Ovary (tissue), 9 donors: ENCODE results near the gene GPR137. TPM values are rescaled to one million over a fixed set of nuclear protein-coding genes. Genes with fewer than 3 reads are reported as not detected.

Experiments used
- DNase-seq, 5 donors: peaks; one replicate each; pipeline ENCODE4 v3.0.0-alpha.2; 2019 to 2020
- H3K27ac ChIP-seq, 2 donors: fragments of 200-600 bp; one replicate each; pipeline versions ENCODE4 v1.5.1 to v1.8.0; 2019 to 2022
- H3K27me3 ChIP-seq: fragments of 200-600 bp; one replicate; pipeline ENCODE4 v1.8.0; 2022
- H3K36me3 ChIP-seq: fragments of 200-600 bp; sonication (generic); one replicate; pipeline ENCODE4 v1.5.1; 2019
- H3K4me1 ChIP-seq: one replicate; pipeline ENCODE4 v1.8.1; 2013; ENCODE audit warnings: mild to moderate bottlenecking, moderate library complexity; ENCODE audit not compliant: insufficient read depth
- H3K4me3 ChIP-seq: fragments of 200-600 bp; sonication (generic); one replicate; pipeline ENCODE4 v1.5.1; 2017
- H3K9me3 ChIP-seq, 2 donors: fragments of 200-600 bp in 1 of 2; sonication (generic) in 1 of 2; one replicate each; pipeline versions ENCODE4 v1.5.1 to v1.8.1; 2013 to 2019; ENCODE audit warnings: mild to moderate bottlenecking in 1 of 2, moderate library complexity in 1 of 2
- EP300 ChIP-seq: sonication (generic); formaldehyde crosslinking; IDR thresholded peaks from one replicate; pipeline ENCODE4 v1.6.1; 2017; ENCODE audit warnings: antibody characterized with exemption
- POLR2A ChIP-seq: fragments of 450-650 bp; IDR thresholded peaks from one replicate; pipeline ENCODE4 v1.6.1; 2017; ENCODE audit warnings: antibody characterized with exemption, mild to moderate bottlenecking, moderate library complexity
- WGBS, 3 donors: extraction: QIAGEN DNeasy Blood & Tissue Kit in 1 of 3; methylation state at CpG; one replicate each; pipeline versions ENCODE4 v1.1.5 to v1.1.7; 2013 to 2017; 5-methylcytosine and 5-hydroxymethylcytosine counted together
- intact Hi-C, 4 donors: fragments of 100-400 bp; cut with DNase I; formaldehyde crosslinking; loops; one replicate each; pipeline versions ENCODE4 v1.11.0 to v1.15.1; 2022 to 2023
- polyA plus RNA-seq, 2 donors: library from polyadenylated mRNA; stranded (reverse); fragments of 200-250 nt in 1 of 2; fragments of 350-450 nt in 1 of 2; fragmentation: Illumina TruSeq in 1 of 2; extraction: RNeasy Lipid Tissue Mini Kit (QIAGEN cat#74804) in 1 of 2; gene quantifications; one replicate each; pipeline ENCODE4 v1.2.3, GENCODE V29; 2013 to 2014
- total RNA-seq, 7 donors: library from RNA; depleted of rRNA in 2 of 7; stranded (reverse); fragments of >200 nt in 2 of 7; fragmentation: NEBNext Ultra II Directional in 3 of 7; extraction: Animal tissue kit (Norgen Biotek cat#: 25700) in 3 of 7; gene quantifications; one replicate each; pipeline versions ENCODE4 v1.1.0 to v1.2.4, GENCODE V29; 2016 to 2023
- TF ChIP-seq, protein P1 (sequence below), 3 donors: fragments of 450-650 bp in 2 of 3; fragments of 200-600 bp in 1 of 3; IDR thresholded peaks; one replicate each; pipeline versions ENCODE4 v1.5.1 to v1.8.0; 2016 to 2022; ENCODE audit warnings: antibody characterized with exemption in 3 of 3, mild to moderate bottlenecking in 1 of 3
- donor health status: DM: no; HTN: no; CAD: no; lungs with moderate emphysema.
- donor health status: DM: no; HTN: no; CAD: no.
- donor health status: Bipolar disorder and iron deficiency.
- donor health status: DM: yes; HTN: yes; CAD: no.
- donor health status: DM: no; HTN: no; CAD: no.
- donor health status: DM: yes; HTN: yes; CAD: no.

GPR137 gene
- total and polyA plus RNA-seq, 9 donors, result 3.1 to 30.9 (median 23.2) TPM

DNA sequence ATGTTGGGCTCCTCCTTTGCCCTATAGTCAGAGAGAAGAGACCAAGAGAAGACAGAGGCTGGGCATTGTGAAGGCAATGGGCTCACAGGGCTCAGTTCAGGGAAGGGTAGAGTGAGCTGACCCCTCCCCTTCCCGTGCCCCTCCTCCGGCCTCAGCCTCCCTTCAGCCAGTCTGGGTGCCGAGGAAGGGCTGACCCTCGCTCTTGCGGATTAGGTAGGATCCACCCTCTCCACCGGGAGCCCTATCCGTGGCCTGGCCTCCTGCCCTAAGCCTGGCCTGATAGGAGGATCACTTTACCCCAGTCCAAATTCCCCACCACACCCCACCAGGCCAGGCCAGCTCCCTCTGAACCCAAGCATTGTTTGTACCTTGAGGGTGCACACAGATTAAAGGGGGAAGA is 37.1 kb upstream of the GPR137 start:
- no peaks in the 10 kb centered on the region for H3K9me3 ChIP-seq
- DNase-seq, result no peak
- intact Hi-C loops, result no loop called here

DNA sequence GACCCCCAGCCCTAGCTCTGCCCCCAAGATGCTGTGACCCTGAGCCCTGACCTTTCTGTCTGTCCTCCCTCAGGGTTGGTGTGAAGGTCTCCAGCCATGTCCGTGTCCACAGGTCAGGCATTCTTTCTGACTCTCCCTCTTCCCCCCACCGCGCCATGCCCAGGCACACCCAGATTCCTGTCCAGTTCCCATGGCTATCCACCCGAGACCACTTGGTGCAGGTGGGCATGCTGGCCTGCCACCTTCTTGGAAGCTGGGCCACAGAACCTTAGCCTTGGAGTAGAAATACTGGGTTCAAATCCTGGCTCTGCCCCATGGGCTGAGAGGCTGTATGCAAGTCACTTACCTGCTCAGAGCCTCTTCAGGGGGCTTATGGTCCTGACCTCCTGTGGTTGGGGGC is 36.6 kb upstream of the GPR137 start:
- WGBS, 3 donors, result 92 to 95% (median 94%) methylated on average over 4 of the region's 4 CpGs
- Histone ChIP-seq H3K36me3 (no peaks in the 10 kb centered on the region), H3K4me3 (no peak overlapping the region), H3K27ac (no peak overlapping the region), H3K4me1 (peaks cover 15% of the 10 kb centered on the region), H3K9me3 (no peaks in the 10 kb centered on the region), H3K27me3 (no peaks in the 10 kb centered on the region)
- intact Hi-C loops, result no loop called here
- TF ChIP-seq POLR2A, result no peak
- no peak for DNase-seq

More for the DNA sequence above, 37.1 kb upstream of the GPR137 start:
- TF ChIP-seq POLR2A (no peak), EP300 (no peak)
- TF ChIP-seq, protein P1, sequence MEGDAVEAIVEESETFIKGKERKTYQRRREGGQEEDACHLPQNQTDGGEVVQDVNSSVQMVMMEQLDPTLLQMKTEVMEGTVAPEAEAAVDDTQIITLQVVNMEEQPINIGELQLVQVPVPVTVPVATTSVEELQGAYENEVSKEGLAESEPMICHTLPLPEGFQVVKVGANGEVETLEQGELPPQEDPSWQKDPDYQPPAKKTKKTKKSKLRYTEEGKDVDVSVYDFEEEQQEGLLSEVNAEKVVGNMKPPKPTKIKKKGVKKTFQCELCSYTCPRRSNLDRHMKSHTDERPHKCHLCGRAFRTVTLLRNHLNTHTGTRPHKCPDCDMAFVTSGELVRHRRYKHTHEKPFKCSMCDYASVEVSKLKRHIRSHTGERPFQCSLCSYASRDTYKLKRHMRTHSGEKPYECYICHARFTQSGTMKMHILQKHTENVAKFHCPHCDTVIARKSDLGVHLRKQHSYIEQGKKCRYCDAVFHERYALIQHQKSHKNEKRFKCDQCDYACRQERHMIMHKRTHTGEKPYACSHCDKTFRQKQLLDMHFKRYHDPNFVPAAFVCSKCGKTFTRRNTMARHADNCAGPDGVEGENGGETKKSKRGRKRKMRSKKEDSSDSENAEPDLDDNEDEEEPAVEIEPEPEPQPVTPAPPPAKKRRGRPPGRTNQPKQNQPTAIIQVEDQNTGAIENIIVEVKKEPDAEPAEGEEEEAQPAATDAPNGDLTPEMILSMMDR (IDR thresholded peaks at IDR 0.05), result no peak
- WGBS, 3 donors, result 74 to 91% (median 83%) methylated on average over 5 to 7 of the region's 7 CpGs
- Histone ChIP-seq H3K4me1 (peaks cover 15% of the 10 kb centered on the region), H3K4me3 (no peak overlapping the region), H3K27ac (no peak overlapping the region), H3K36me3 (no peaks in the 10 kb centered on the region), H3K27me3 (no peaks in the 10 kb centered on the region)

DNA sequence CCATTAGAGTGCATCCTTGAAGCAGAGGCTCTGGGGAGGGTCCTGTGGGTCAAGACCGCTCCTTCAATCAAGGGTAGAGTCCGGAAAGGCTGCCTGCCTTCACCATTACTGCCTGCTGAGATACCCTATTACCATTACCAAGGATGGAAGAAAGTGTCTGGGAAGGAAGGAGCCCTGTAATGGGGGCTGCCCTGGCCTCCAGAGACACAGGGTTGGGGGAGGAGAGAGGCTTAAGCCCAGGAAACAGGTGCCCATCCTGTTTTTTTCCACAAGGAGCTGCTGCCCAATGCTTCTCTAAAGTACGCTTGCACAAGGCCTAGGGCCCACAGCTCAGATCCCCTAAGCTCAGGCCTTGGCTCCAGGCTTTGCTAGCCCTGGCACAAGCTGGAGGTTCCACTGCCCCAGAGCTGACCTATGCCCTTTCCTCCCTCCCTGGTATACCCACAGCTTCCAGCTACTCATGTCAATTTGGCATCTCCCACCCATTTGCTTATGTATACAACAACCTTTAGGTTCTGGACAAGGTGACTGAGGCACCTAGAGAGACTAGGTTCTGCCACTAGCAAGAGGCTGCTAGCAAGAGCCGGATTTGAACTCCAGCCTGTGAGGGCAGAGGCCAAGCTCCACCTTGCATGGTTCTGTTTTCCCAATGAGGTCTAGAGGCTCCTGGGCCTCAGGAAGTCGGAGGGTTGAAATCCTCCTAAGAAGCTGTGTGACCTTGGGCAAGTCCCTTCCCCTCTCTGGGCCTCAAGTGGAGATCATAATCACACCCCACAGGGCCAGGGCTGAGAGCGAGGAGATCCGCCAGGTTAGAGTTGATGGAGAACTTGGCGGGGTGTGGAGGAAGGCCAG is 35.9 kb upstream of the GPR137 start:
- TF ChIP-seq, protein P1 (IDR thresholded peaks at IDR 0.05), result no peak
- TF ChIP-seq EP300, result no peak
- no peak for TF ChIP-seq POLR2A
- Histone ChIP-seq H3K9me3 (no peaks in the 10 kb centered on the region), H3K27me3 (no peaks in the 10 kb centered on the region), H3K4me3 (no peak overlapping the region), H3K4me1 (peaks cover 15% of the 10 kb centered on the region), H3K36me3 (no peaks in the 10 kb centered on the region), H3K27ac (no peak overlapping the region)
- intact Hi-C loops, result loop anchor here in 1 of 4 donors (5.0 kb wide), 1 partner anchor 47 kb away; no protein-coding TSS in a partner anchor
- WGBS, 3 donors, result 84 to 86% (median 85%) methylated on average over 8 of the region's 8 CpGs
- DNase-seq, result no peak

DNA sequence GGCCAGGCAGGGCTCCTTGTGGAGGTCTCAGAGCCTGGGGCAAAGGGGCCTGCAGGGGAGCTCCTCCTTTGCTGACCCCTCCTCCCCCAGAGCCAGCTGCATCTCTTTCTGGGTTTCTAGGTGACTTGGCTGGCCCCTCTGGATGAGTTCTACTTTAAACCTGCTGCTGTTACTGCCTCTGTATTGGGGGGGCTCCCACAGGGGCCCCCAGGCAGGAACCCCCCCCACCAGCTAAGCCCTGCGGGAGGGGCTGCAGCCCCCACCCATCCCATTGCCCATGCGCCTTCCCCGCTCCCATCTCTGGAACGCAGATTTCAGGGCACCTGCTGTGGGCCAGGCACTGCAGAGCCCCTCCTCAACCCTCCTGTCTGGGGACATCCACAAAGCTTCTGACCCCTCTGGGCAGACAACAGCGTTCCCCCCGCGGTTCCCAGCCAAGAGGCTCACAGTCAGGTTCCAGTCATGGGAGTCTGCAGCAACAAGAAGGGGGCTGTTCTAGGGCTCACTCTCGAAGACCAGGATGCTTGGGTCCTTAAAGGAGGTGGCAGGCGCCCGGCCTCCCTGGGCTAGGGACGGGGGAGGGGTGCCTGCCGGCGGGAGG is 35.1 kb upstream of the GPR137 start:
- no peaks in the 10 kb centered on the region for H3K9me3 ChIP-seq
- peak overlapping the region; percentile 64 for H3K4me3 ChIP-seq
- intact Hi-C loops, result loop anchor here in 1 of 4 donors (5.0 kb wide), 1 partner anchor 48 kb away; no protein-coding TSS in a partner anchor
- no peaks in the 10 kb centered on the region for H3K27me3 ChIP-seq
- H3K4me1 ChIP-seq, result peaks cover 15% of the 10 kb centered on the region
- TF ChIP-seq, protein P1 (IDR thresholded peaks at IDR 0.05), result no peak
- TF ChIP-seq EP300 (no peak), POLR2A (no peak)
- WGBS, 3 donors, result 15 to 16% (median 15%) methylated on average over 12 to 13 of the region's 13 CpGs
- no peaks in the 10 kb centered on the region for H3K36me3 ChIP-seq
- peak overlapping the region in 1 of 2 donors; percentile 35 for H3K27ac ChIP-seq
- DNase-seq, result no peak
